NCI-H774 (cell line): Measurements from ENCODE around the gene ZNF232.
"Not testable (repeated sequence)": the region's sequence is repeated elsewhere in the genome, so short reads cannot be mapped to it uniquely, and the experiment has no call there.

Source experiments
- DNase-seq: peaks from one replicate; lab custom pipeline; 2025; lab: John Stamatoyannopoulos, UW

ZNF232 gene

DNA sequence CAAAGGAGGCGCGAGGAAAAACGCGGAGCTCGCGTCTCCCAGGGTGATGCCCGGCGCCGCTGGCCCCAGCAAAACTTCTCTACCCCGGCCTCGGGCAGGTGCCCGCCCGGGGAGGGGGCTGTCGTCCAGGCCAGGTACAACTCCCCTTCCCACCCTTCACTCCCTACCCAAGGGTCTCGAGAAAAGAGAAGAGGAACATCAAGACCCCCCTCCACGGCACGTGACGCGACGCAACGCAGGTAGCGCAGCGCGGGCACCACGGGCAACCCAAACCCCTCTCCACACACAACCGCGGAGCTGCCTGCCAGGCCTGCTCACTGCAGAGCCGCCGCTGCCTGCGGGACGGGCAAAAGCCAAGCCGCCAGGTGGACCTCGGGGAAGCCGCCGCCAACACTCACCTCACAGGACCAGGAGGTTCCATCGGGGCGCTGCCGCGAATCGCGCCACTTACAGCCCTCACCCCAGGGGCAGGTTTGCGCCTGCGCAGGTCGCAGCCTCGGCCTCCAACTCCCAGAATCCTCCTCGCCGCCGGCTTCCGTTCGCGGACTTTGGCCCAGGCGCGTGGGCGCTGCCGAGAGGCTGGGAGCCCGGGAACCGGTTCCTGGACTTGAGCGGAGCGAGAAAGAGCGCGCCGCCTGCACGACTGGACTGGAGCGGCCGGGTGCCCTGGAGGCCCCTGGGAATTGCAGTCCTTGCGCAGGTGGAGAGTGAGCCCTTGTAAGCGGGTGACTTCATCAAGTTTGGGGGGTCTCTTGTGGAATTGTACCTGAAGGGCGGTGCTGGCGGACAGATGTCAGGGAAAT lies at the start of gene ZNF232:
ZNF232 (minus strand) TSS at position 477 of the 803 bp plus-strand sequence; CDS start at position 421, 56 bp downstream.
- peak; percentile 79 for DNase-seq

DNA sequence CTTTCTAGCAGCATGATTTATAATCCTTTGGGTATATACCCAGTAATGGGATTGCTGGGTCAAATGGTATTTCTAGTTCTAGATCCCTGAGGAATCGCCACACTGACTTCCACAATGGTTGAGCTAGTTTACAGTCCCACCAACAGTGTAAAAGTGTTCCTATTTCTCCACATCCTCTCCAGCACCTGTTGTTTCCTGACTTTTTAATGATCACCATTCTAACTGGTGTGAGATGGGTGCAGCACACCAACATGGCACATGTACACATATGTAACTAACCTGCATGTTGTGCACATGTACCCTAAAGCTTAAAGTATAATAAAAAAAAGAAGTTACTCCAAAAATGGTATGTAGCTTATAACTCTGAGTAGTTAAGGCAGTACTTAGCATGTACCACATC lies 49.0 kb upstream of the ZNF232 start:
- not testable (repeated sequence) for DNase-seq

DNA sequence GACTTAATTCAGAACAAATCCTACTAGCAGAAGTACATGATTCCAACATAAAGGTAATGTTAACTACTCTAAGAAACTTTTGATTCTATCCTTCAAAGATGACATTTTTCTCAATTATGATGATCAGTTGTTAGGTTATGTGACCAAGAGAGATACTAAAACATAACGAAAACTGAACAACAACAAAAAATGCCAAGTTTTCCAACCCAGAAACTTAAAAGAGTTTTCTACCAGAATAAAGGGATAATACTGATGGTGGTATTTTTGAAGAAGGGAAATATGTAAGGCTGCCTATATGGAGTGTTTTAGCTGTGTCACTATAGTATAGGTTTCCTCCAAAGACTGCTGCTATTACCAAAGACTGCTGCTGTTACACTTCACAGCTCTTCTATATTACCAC lies 34.4 kb upstream of the ZNF232 start:
- DNase-seq: not testable (repeated sequence)

DNA sequence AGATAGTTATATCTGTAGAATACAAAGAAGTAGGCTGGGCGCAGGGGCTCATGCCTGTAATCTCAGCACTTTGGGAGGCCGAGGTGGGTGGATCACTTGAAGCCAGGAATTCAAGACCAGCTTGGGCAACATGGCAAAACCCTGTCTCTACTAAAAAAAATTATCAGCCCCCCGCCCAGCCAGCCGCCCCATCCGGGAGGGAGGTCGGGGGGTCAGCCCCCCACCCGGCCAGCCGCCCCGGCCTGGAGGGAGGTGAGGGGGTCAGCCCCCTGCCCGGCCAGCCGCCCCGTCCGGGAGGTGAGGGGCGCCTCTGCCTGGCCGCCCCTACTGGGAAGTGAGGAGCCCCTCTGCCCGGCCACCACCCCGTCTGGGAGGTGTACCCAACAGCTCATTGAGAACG lies 31.2 kb upstream of the ZNF232 start:
- not testable (repeated sequence) for DNase-seq

DNA sequence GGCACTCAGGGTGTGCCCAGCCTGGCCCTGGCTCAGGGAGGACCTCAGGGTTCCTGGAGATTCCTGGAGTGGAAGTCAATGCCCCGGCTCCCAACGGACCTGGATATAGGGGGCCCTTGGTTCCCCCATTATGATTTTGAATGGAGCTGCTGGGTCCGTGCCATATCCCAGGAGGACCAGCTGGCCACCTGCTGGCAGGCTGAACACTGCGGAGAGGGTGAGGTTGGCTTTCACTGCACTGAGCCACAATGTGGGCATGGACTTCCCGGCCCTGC lies 27.7 kb upstream of the ZNF232 start:
- DNase-seq: no peak

DNA sequence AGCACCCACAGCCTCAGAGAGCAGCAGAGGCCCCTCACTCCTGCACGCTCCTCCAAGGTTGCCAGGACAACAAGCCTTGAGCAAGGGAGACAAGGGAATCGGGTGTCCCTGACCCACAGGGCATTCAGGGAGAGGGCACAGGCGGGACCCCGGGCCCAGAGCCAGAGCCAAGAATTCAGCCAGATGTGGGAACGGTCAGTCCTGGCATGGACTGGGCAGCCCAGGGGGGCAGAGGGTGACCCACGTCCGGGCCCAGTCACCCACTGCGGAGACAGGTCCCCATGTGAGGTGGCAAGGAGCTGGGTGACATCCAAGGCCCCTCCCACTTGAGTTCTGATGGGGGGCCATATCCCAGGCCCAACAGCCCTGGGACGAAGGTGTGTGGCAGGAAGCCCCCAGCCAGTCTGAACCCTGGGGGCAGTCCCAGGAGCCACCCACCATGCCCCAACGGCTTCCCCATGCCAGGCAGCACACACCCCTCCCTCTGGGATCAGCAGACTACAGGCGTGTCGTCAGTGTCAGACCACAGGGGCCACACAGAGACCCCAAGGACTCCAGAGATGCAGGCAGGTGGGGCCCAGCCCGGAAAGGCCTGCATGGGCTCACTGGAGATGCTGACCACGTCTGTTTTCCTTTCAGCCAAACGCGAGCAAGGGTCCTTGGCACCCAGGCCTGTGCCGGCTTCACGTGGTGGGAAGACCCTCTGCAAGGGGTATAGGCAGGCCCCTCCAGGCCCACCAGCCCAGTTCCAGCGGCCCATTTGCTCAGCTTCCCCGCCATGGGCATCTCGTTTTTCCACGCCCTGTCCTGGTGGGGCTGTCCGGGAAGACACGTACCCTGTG lies 27.2 kb upstream of the ZNF232 start:
- DNase-seq: no peak

DNA sequence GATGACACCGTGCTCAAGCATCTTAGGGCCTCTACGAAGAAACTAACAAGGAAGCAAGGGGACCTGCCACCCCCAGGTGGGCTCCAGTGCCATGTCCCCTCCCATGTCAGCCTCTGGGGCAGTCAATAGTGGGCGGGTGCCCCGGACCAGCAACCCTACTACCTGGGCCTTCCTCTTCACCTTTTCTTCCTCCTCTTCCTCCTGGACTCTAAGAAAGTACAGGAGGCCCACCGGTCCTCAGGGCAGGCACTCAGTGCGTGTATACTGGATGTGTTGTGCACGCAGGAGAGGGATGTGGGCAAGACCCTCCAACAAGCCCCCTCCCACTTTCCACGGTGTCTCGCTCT lies 26.5 kb upstream of the ZNF232 start:
- not testable (repeated sequence) for DNase-seq

DNA sequence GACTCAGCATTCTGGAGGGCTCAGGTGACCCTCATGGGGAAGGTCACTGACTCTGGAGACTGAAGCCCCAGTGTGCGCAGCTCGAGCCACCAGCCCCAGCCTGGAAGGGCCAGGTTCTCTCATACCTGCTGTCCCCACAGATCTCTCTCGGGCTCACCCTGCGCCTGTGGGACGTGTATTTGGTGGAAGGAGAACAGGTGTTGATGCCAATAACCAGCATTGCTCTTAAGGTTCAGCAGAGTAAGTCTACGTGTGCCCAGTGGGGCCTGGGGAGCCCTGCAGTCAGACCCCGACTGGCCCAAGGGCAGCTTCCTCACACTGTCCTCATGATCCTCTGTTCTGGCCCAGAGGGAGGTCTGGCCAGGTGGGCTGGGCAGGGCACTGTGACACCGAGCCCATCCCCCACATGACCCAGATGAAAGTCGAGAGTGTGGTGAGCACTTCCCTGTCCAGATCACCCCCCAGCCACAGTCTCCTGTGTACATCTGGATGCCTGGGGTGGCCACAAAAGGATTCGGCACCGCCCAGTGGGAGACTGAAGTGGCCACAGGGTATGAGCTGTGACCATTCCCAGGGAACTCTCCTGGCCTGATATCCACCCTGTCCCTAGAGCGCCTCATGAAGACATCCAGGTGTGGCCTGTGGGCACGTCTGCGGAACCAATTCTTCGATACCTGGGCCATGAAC lies 26.0 kb upstream of the ZNF232 start:
- DNase-seq: not testable (repeated sequence)

DNA sequence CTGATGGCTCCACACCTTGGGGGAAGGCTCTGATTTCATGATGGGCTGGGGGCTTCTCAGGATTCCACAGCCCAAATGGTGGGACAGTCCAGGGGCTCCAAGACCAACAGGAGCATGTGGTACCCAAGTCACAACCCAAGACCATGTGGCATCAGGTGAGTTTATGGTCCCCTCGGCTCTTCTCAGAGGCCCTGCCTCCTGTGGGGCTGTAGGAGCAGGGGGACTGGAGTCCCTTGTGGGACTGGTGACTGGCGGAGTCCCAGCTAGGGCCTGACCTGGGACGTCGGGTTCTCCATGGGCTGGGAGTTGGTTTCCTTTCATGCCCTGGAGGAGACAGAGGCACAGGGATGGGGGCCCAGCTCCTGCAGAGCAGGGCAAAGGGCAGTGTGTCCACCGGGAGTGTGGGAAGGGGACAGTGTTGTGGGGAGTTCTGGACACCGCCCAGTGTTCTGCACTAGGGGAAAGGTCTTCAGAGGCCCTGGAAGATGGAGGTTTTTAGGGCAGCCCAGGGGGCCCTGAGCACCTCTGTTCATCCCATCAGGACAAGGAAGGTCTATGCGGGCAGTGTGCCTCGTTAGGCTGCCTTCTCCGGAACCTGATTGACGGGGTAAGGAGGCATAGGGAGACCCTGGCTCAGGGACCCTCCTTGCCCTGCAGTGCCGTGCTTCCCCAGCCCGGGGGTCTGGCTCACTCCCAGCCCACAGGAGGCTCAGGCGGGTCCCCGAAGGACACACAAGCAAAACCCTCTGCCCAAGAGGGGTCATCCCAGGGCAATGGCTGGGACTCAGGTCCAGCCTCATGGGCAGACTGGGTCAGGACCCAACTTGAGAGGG lies 25.1 kb upstream of the ZNF232 start:
- not testable (repeated sequence) for DNase-seq

DNA sequence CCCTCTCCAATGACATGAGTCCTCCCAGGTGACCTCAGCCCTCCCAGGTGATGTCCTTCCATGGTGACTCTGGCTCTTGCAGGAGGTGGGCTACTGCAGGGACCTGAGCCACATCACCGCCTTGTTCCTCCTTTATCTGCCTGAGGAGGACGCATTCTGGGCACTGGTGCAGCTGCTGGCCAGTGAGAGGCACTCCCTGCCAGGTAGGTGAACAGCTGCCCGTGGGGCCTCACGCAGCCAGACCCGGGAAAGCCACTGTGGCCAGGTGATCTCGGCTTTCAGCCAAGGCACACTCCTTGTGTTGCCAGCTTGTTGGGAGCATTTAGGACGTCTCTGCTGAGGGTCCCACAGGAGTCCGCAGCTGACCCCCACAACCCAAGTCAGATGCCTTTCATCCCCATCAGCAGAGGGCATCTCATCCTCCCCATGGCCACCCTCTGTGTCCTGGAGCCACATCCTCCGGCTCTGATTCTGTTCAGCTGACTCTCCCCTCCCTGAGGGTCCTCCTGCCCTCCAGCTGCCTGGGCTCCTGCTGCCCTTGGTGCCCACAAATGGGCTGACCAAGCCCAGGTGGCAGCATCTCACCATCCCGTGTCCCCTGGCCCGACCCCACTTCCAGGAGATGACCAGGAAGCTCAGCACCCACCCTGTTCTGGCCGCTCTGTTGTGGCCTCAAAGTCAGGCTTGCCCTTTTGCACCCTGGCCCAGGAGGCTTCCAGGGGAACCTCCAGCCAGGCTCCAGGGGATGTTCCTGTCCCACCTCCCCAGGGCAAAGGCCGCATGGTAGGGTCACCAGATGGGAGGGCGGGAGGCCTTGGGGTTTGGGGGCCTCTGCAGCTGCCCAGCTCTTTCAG lies 24.3 kb upstream of the ZNF232 start:
- DNase-seq: no peak

DNA sequence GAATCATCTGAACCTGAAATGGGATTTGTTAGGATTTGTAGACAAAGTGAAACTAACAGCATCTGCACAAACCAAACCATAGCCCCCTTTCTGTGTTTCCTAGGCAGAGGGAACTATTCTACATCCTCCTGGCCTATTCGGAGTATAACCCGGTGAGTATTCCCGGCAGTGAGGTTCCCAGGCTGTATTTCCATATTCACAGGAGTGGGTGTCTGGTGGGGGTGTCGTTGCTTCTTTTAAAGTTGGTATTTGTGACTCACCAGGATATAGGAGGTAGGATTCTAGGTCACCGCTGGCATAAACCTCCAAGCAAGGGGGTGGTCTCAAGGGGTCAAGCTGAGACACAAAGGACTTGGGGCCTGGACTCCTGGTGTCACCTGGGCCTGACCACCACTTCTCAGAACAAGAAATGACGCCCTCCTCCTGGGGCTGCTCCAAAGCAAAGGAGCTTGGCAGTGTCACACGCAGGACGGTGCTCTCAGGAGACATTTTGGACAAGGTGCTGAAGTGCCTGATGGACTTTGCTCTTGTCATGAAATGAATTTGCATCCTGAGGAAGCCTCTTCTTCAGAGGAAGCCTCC lies 23.5 kb upstream of the ZNF232 start:
- DNase-seq: not testable (repeated sequence)

DNA sequence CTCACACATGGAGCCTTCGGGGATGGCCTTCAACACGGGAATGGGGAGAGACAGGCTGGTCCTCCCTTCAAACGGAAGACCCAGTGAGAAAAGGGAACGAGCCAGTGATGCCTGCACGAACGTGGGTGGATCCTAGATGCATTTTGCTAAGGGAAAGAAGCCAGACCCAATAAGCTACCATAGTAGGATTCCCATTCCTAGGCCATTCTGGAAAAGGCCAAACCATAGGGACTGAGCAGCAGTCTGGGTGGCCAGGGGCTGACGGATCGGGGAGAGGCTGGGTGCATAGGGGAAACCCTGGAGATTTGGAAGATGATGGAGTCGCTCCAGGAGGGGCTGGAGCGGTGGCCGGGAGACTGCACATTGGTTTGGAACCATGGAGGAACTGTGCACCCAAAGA lies 22.9 kb upstream of the ZNF232 start:
- not testable (repeated sequence) for DNase-seq

DNA sequence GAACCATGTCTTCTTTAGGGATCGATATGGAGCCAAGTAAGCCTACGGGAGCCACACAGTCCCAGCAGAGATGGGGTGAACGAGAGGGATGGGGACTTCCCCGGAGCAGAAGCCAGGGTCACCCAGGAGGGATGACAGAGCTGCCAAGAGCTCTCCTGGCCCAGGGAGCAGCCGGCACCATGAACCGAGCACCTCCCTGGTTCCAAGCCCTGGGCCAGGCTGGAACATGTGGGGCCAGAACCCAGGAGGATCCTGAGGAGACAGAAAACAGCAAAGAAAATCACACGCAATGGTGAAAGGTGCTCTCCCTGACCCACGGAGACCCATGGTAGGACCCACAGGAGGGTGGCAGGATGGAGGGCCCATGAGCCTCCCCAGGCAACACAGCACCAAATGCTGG lies 22.3 kb upstream of the ZNF232 start:
- DNase-seq: not testable (repeated sequence)

DNA sequence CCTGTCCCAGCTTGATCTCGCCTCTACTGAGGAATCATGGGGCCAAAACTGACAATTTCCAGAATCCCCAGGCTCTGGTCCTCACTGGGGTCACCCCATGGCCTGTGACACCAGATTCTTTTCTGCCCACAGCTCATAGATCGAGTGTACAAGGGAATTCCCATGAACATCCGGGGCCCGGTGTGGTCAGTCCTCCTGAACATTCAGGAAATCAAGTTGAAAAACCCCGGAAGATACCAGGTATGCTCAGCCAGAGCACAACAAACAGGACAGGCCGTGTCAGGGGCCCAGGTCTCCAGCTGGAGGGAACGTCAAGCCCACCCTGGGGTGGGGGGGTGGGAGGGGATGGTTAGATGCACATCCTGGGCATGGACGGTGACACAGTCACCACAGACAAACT lies 21.6 kb upstream of the ZNF232 start:
- DNase-seq: no peak

DNA sequence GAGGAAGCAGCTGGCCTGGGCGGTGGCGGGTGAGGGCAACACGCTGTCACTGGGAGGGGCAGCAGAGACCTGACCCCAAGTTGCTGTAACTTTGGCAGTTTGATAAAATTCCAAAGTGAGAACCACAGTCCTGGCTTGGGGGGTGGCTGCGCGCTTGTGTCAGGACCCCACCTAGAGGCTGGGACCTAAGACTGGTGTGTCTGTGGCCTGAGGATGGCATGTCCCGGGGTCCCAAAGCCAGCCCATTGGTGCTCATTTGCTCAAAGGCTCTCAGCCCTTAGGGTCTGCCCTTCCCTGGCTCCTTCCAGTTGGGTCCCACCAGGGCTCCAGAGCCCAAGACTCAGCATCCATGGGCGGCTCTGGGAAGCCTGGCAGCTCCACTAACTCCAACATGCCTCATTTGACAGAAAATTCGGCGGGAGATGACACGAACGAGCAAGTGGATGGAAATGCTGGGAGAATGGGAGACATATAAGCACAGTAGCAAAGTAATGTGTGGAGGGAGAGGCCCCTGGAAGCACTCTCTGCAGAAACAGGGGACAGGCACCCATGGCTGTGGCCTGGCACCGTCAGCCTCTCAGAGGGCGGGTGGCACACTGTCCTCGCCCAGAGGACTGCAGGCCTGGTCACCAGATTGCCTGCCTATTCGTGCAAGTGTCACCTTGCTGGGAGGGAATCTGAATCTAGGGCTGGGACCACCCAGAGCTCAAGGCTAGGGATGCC lies 21.0 kb upstream of the ZNF232 start:
- DNase-seq: not testable (repeated sequence)

DNA sequence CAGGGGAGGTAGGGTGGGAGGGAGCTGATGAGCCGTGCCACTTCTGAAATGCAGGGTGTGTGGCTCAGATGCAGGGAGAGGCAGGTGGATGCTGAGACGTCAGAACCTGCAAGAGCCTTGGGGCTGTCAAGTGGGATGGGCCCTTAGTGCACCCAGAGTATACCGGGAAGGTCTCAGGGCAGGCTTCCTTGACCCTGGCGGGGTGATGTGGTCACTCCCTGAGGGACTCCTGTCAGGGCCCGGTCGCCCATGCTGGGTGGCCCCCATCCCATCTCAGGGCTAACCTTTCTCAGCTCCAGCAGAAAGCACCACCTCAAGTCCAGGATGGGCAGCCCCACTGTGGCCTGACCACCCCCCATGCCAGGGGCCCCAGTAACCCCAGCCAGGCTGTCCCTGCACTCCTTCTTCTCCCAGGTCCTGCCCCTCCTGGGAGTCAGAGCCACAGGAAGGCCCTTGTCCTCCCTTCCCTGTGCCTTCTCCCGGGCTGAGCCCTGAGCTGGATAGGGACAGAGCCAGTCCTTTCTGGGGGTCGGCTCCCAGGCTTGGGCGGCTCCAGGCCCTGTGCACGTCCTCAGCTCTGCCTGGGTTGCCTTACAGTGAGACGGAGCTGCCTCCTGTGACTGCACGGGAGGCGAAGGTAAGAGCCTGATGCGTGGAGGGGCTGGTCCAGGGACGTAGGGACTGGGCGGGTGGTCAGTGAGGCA lies 20.3 kb upstream of the ZNF232 start:
- not testable (repeated sequence) for DNase-seq

DNA sequence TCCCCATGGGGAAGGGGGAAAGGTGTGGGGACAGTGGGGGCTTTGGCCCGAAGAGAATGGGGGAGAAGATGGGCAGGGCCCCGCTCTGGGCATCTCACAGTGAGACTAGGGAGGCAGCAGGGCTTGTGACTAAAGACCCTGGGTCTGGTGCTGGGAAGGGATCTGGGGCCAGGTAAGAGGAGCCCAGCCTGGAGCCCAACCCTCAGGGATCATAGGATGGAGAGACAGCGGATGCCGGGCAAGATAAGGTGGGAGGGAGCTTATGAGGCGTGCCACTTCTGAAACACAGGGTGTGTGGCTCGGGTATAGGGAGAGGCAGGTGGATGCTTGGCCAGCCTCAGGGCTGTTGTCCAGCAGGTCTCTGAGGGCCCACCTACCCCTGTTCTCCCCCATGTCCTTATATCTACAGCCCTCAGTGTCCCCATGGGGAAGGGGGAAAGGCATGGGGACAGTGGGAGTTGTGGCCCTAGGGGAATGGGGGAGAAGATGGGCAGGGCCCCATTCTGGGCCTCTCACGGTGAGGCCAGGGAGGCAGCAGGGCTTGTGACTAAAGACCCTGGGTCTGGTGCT lies 19.6 kb upstream of the ZNF232 start:
- DNase-seq: no peak

DNA sequence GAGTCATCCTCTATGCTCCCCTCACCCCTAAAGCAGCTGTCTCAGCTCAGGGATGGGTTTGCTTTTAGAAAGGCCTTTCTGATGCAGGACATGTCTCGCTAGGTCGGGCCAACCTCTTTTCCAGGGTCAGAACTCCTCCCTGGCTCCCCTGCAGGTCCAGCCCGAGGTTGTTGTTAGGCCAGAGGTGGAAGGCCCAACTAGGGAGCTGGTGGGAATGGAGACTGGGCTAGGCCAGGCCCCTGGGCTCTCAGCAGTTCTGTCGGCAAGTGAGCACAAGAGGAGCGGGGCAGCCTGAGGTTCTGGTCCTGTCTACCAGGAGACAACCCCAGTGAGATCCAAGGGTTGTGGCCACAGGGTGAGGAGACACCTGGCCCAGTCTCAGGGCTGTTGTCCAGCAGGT lies 19.0 kb upstream of the ZNF232 start:
- DNase-seq: not testable (repeated sequence)

DNA sequence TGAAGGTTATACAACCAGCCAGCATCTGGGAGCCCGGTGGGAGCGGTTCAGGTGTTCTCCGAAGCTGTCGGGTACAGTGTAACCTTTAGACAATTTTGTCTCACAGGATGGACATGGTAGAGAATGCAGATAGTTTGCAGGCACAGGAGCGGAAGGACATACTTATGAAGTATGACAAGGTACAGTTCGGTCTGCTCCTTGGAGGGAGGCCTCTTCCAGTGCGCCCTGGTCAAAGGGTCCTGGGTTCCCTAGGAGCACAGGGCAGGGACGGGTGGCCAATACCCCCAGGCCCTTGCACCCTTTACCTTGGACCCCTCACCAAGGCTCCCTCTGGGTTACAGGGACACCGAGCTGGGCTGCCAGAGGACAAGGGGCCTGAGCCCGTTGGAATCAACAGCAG lies 18.6 kb upstream of the ZNF232 start:
- not testable (repeated sequence) for DNase-seq
